Transverse colon (tissue), 4 donors: ENCODE measurements around the gene TMEM178B.

Source experiments
- EP300 ChIP-seq: sonication (generic); formaldehyde crosslinking; IDR thresholded peaks from one replicate; pipeline ENCODE4 v1.6.1; 2017; ENCODE audit warnings: antibody characterized with exemption, low read depth
- POLR2A ChIP-seq: fragments of 450-650 bp; IDR thresholded peaks from one replicate; pipeline ENCODE4 v1.6.1; 2016; ENCODE audit warnings: antibody characterized with exemption, mild to moderate bottlenecking, moderate library complexity
- POLR2AphosphoS5 ChIP-seq, 3 donors: sonication (generic); formaldehyde crosslinking; IDR thresholded peaks; one replicate each; pipeline ENCODE4 v1.6.1; 2016; ENCODE audit warnings: antibody characterized with exemption in 3 of 3
- TF ChIP-seq, protein P1 (sequence below), 5 experiments: fragments of 200-600 bp in 3 of 5; fragments of 450-650 bp in 2 of 5; sonication (generic) in 3 of 5; IDR thresholded peaks; 1 replicate in 2 of 5; 2 replicates in 3 of 5; pipeline ENCODE4 v1.5.1; 2016 to 2017; ENCODE audit warnings: antibody characterized with exemption in 5 of 5, inconsistent platforms in 3 of 5, mild to moderate bottlenecking in 2 of 5, moderate library complexity in 1 of 5

DNA sequence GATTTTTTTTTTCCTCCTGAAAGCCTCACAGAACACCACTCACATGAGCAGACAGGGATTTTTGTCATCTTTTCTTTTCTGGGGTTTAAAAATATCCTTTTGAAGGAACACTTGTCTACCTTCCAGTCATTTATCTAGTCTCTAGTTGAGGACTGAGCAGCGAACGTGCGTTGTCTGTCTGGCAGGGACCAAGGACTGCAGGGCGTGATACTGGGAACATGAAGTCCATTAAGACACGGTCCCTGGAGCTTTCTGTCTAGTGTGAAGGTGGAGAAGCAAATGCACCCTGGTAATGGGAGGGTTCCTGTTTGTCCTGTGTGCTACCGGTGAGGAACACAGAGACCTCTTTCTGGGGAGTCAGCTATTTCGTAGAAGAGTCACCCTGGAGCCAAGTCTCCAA, 207.4 kb downstream of the TMEM178B start:
- TF ChIP-seq POLR2A (no peak), EP300 (no peak), POLR2AphosphoS5 (IDR thresholded peaks at IDR 0.05) (no peak)
- TF ChIP-seq, protein P1, sequence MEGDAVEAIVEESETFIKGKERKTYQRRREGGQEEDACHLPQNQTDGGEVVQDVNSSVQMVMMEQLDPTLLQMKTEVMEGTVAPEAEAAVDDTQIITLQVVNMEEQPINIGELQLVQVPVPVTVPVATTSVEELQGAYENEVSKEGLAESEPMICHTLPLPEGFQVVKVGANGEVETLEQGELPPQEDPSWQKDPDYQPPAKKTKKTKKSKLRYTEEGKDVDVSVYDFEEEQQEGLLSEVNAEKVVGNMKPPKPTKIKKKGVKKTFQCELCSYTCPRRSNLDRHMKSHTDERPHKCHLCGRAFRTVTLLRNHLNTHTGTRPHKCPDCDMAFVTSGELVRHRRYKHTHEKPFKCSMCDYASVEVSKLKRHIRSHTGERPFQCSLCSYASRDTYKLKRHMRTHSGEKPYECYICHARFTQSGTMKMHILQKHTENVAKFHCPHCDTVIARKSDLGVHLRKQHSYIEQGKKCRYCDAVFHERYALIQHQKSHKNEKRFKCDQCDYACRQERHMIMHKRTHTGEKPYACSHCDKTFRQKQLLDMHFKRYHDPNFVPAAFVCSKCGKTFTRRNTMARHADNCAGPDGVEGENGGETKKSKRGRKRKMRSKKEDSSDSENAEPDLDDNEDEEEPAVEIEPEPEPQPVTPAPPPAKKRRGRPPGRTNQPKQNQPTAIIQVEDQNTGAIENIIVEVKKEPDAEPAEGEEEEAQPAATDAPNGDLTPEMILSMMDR (IDR thresholded peaks at IDR 0.05), result no peak
